HG03103 (cell line): ENCODE data around the gene WDPCP.
"Not testable (repeated sequence)": the region's sequence is repeated elsewhere in the genome, so short reads cannot be mapped to it uniquely, and the experiment has no call there.

Experiments used
- ATAC-seq: cut with Tn5 transposase; IDR thresholded peaks from one replicate; pipeline ENCODE4 v1.9.1; 2021; ENCODE audit warnings: low read depth; ENCODE audit not compliant: unreplicated experiment

Gene WDPCP

GRCh38 chr2:63469313-63469712, 119.0 kb downstream of the WDPCP start:
- not testable (repeated sequence) for ATAC-seq

GRCh38 chr2:63465633-63466032, 122.6 kb downstream of the WDPCP start:
- no peak for ATAC-seq

GRCh38 chr2:63463142-63463541, 125.1 kb downstream of the WDPCP start:
- no peak for ATAC-seq

GRCh38 chr2:63446658-63447057, 141.6 kb downstream of the WDPCP start:
- no peak for ATAC-seq

- no peak for ATAC-seq
Measured at GRCh38 chr2:63444565-63445288, 143.6 kb downstream of the WDPCP start.

- ATAC-seq: no peak
Measured at GRCh38 chr2:63440612-63441011, 147.7 kb downstream of the WDPCP start.

- ATAC-seq: no peak
Measured at GRCh38 chr2:63438181-63438580, 150.1 kb downstream of the WDPCP start.

GRCh38 chr2:63436488-63436887, 151.8 kb downstream of the WDPCP start:
- no peak for ATAC-seq

- no peak for ATAC-seq
Measured at GRCh38 chr2:63435070-63435469, 153.2 kb downstream of the WDPCP start.

GRCh38 chr2:63434024-63435001, 154.0 kb downstream of the WDPCP start:
- ATAC-seq: no peak

- no peak for ATAC-seq
Measured at GRCh38 chr2:63432373-63432772, 155.9 kb downstream of the WDPCP start.

GRCh38 chr2:63425606-63426005, 162.7 kb downstream of the WDPCP start:
- no peak for ATAC-seq

- ATAC-seq: no peak
Measured at GRCh38 chr2:63425079-63425416, 163.2 kb downstream of the WDPCP start.

- ATAC-seq: peak; percentile 74
Measured at GRCh38 chr2:63424329-63425078, 163.8 kb downstream of the WDPCP start.

- no peak for ATAC-seq
Measured at GRCh38 chr2:63422556-63422955, 165.7 kb downstream of the WDPCP start.

GRCh38 chr2:63408530-63408929, 179.7 kb downstream of the WDPCP start:
- ATAC-seq: no peak

GRCh38 chr2:63406641-63407040, 181.6 kb downstream of the WDPCP start:
- ATAC-seq: no peak

- no peak for ATAC-seq
Measured at GRCh38 chr2:63403820-63404219, 184.5 kb downstream of the WDPCP start.

GRCh38 chr2:63402889-63403288, 185.4 kb downstream of the WDPCP start:
- not testable (repeated sequence) for ATAC-seq

- no peak for ATAC-seq
Measured at GRCh38 chr2:63399156-63399555, 189.1 kb downstream of the WDPCP start.

- no peak for ATAC-seq
Measured at GRCh38 chr2:63379451-63379850, 208.8 kb downstream of the WDPCP start.
